ENCODE data around the gene MAGOH.
A peak's percentile ranks its signal among the peaks of the same experiment; 100 is the strongest.

The MAGOH gene

DNA sequence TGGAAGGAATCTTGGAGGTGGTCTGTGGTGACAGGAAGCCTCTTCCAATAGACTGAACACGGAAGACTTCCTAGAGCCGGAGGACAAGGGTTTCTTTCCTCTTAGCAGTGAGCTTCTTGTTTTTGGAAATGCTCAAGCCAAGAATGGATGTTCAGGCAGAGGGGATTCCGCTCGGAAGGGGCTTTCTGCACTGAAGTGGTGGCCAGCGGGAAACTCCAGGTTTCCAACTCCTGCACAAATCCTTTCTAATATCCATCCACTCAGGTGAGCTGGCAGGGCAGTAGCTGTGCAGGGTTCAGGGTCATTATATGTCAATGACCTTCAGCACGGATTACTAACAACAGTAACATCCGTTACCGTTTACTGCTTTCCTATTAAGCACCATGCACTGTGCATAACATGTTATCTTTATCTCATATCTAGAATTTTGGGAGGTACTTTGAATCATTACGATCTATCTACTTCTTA is 42.3 kb downstream of the MAGOH start:
- DNase-seq (ENCODE audit: low read depth, low spot score): no peak
- H3K4me3 ChIP-seq (ENCODE audit: low read depth, low read length): peak overlapping the region; percentile 85
- in situ Hi-C loops (cut with HindIII; ENCODE audit: low sequenced_read_pairs): no loop called here
- TF ChIP-seq, protein P1, sequence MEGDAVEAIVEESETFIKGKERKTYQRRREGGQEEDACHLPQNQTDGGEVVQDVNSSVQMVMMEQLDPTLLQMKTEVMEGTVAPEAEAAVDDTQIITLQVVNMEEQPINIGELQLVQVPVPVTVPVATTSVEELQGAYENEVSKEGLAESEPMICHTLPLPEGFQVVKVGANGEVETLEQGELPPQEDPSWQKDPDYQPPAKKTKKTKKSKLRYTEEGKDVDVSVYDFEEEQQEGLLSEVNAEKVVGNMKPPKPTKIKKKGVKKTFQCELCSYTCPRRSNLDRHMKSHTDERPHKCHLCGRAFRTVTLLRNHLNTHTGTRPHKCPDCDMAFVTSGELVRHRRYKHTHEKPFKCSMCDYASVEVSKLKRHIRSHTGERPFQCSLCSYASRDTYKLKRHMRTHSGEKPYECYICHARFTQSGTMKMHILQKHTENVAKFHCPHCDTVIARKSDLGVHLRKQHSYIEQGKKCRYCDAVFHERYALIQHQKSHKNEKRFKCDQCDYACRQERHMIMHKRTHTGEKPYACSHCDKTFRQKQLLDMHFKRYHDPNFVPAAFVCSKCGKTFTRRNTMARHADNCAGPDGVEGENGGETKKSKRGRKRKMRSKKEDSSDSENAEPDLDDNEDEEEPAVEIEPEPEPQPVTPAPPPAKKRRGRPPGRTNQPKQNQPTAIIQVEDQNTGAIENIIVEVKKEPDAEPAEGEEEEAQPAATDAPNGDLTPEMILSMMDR (IDR thresholded peaks at IDR 0.05; ENCODE audit: low read depth, low read length): no peak

DNA sequence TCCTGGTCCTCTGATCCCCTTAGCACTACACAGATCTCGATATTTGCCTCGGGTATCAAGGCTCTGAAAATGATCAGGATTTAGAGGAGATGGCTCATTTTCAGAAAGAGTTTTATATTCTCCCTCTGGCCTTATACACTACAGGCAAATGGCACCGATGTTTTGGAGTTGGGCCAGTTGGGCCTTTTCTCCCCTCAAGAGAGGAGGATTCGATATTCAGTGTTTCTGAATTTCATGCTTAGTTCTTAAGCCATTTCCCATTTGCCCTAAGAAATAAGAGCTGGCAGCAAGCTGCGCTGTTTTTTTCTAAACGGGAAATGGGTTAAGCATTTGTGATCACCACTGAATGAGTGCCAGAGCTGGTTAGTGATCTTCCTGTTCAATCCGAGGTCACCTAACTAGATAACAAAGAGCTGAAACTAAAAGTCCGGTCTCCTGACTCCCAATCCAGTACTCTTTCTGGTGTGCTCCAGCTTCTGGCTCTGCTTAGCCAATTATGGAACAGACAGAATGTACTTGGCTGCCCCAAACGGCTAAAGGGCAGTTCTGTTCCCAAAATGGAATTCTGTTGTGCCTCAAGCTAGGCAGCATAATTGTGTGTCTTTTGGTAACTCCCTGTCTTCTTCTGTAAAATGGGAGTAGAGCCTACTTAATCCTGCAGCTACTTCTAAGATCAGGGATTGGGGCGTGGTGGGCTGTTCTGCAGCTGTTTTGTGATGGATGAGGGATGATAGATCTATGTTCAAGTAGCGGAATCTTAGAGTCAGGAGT is 42.9 kb downstream of the MAGOH start:
- no peak for DNase-seq (ENCODE audit: low read depth, low spot score)
- in situ Hi-C loops (cut with HindIII; ENCODE audit: low sequenced_read_pairs): no loop called here
- TF ChIP-seq, protein P1 (IDR thresholded peaks at IDR 0.05; ENCODE audit: low read depth, low read length): no peak
- no peak overlapping the region for H3K4me3 ChIP-seq (ENCODE audit: low read depth, low read length)

DNA sequence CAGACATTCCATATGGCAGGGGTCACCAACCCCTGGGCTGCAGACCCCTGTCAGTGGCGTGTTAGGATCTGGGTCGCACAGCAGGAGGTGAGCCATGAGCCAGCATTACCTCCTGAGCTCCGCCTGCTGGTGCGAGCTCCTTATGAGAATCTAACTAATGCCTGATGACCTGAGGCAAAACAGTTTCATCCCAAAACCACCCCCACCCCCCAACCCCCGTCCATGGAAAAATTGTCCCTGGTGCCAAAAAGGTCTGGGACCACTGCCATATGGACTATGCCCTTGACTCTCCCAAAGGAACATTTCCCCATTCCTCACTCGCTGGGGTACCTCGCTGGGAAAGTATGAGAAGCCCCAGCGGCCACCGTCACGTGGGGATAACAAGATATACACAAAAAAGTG is 48.1 kb downstream of the MAGOH start:
- in situ Hi-C loops (cut with HindIII; ENCODE audit: low sequenced_read_pairs): no loop called here
- DNase-seq (ENCODE audit: low read depth, low spot score): no peak
- no peak overlapping the region for H3K4me3 ChIP-seq (ENCODE audit: low read depth, low read length)
- TF ChIP-seq, protein P1 (IDR thresholded peaks at IDR 0.05; ENCODE audit: low read depth, low read length): peak; percentile 19

DNA sequence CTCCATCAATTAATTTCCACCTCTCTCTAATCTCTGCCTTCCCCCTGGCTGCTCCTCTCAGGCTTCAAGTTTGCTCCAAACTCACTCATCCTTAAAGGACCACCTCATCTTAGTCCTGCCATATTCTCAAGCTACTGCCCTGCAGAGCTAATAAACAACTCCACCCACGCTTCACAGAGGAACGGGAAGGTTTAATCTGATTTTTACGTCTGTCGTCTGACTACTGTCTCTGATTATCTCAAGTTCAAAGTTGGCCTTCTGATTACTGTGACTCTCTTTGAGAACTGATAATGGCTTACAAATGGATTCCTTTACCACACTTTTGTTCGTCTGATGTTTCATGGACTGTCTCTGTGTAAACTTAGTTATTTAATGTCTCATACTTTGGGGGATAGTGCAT is 49.3 kb downstream of the MAGOH start:
- DNase-seq (ENCODE audit: low read depth, low spot score): no peak
- in situ Hi-C loops (cut with HindIII; ENCODE audit: low sequenced_read_pairs): no loop called here
- TF ChIP-seq, protein P1 (IDR thresholded peaks at IDR 0.05; ENCODE audit: low read depth, low read length): no peak
- H3K4me3 ChIP-seq (ENCODE audit: low read depth, low read length): no peak overlapping the region

DNA sequence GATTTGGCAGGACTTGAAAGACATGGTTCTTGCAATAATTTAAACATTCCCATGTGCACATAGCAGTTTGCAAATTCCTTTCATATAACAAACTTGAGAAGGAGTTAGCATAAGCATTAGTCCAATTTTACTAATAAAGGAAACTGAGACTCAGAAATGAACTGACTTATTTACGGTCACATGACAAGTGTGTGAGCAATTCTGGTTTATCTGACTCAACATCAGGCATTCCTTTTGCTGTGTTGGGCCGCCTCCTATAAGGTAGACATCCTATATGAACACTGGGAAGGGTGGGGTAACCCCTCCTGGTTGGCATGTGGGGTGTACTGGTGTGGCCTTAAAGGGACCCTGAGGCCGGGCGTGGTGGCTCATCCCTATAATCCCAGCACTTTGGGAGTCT is 50.2 kb downstream of the MAGOH start:
- in situ Hi-C loops (cut with HindIII; ENCODE audit: low sequenced_read_pairs): no loop called here
- DNase-seq (ENCODE audit: low read depth, low spot score): no peak

DNA sequence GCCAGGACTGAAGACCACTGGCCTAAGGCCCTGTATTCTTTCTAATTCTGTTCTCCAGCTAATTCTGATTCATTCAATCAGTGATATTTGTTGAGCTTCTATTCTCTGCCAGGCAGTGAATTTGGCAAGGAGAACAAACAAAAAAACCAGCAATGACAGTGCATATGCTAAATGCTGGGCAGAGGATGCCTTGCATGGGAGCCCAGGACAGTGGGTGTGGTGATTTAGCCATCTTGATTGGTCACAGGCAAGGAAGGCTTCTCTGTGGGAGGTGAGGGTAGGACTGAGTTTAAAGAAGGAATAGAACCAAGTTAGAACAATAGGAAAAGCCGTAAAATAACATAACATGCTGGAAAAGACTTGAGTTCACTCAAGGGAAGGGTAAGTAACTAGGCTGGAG is 50.9 kb downstream of the MAGOH start:
- no peak for DNase-seq (ENCODE audit: low read depth, low spot score)
- H3K4me3 ChIP-seq (ENCODE audit: low read depth, low read length): no peak overlapping the region
- in situ Hi-C loops (cut with HindIII; ENCODE audit: low sequenced_read_pairs): no loop called here
- TF ChIP-seq, protein P1 (IDR thresholded peaks at IDR 0.05; ENCODE audit: low read depth, low read length): no peak

More for the DNA sequence above, 50.2 kb downstream of the MAGOH start:
- TF ChIP-seq, protein P1 (IDR thresholded peaks at IDR 0.05; ENCODE audit: low read depth, low read length): no peak
- no peak overlapping the region for H3K4me3 ChIP-seq (ENCODE audit: low read depth, low read length)
